Esophagus muscularis mucosa (tissue), 4 donors: ENCODE data around the gene GPX6.

Experiments
- EP300 ChIP-seq: sonication (generic); formaldehyde crosslinking; IDR thresholded peaks from one replicate; pipeline ENCODE4 v1.6.1; 2017; ENCODE audit warnings: antibody characterized with exemption
- POLR2A ChIP-seq: fragments of 450-650 bp; IDR thresholded peaks from one replicate; pipeline ENCODE4 v1.6.1; 2017; ENCODE audit warnings: antibody characterized with exemption, moderate library complexity, mild to moderate bottlenecking, low read depth
- POLR2AphosphoS5 ChIP-seq, 2 donors: sonication (generic); formaldehyde crosslinking; IDR thresholded peaks; one replicate each; pipeline ENCODE4 v1.6.1; 2017; ENCODE audit warnings: antibody characterized with exemption in 2 of 2
- TF ChIP-seq, protein P1 (sequence below), 3 experiments: fragments of 200-600 bp in 2 of 3; fragments of 450-650 bp in 1 of 3; sonication (generic) in 2 of 3; IDR thresholded peaks; one replicate each; pipeline ENCODE4 v1.5.1; 2017 to 2019; ENCODE audit warnings: antibody characterized with exemption in 3 of 3, mild to moderate bottlenecking in 2 of 3, moderate library complexity in 1 of 3

DNA sequence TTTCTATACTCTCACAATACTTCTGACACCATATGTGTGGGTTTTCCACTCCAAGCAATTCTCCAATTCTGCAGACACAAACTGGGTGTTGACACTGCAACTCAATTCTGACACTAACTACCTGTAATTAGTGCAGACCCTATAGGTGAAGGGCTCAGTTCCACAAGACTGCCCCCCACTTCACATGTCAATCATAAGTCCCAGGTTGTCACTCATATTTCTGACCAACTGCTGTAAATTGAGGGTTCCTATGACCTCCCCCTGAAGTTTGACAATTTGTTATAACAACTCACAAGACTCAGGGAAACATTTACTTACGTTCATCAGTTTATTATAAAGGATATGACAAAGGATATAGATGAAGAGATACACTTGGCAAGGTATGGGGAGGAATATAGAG is 18.3 kb downstream of the GPX6 start:
- TF ChIP-seq POLR2AphosphoS5 (IDR thresholded peaks at IDR 0.05) (no peak), EP300 (no peak), POLR2A (no peak)
- TF ChIP-seq, protein P1, sequence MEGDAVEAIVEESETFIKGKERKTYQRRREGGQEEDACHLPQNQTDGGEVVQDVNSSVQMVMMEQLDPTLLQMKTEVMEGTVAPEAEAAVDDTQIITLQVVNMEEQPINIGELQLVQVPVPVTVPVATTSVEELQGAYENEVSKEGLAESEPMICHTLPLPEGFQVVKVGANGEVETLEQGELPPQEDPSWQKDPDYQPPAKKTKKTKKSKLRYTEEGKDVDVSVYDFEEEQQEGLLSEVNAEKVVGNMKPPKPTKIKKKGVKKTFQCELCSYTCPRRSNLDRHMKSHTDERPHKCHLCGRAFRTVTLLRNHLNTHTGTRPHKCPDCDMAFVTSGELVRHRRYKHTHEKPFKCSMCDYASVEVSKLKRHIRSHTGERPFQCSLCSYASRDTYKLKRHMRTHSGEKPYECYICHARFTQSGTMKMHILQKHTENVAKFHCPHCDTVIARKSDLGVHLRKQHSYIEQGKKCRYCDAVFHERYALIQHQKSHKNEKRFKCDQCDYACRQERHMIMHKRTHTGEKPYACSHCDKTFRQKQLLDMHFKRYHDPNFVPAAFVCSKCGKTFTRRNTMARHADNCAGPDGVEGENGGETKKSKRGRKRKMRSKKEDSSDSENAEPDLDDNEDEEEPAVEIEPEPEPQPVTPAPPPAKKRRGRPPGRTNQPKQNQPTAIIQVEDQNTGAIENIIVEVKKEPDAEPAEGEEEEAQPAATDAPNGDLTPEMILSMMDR (IDR thresholded peaks at IDR 0.05) = no peak
